ENCODE measurements around the gene ACSF2.

DNA sequence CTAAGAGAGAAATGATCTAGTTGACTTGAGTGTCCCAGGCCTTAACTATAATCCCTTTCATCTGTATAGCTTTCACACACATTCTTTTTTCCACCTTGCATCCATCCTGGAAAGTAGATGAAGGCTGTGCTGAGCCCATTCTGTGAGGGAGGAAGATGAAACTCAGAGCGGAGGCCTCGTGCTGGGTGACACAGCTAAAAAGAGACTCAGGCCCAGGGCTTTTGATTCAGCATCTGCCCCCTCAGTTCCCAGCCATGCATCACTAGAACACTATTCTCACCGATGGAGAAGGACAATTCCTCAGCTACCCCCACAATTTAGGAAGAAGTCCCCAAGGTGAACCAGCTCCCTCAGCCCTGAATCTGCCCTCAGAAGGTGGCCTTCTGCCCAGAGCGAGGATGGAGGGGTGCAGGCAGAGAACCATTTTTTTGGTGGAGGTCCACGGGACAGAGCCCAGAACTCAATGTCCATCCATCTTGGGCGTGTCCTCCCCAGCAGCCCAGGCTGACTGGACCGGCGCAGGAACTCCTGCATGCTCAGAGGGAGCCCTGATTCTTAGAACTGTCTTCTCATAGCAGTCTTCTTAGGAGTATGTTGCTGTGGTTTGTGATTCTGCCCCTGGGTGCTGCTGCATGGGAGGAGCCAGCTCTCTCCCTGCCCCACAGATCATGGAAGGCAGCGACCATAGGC, 76.4 kb downstream of the ACSF2 start:
- TF ChIP-seq ESRRG (CRISPR knock-in tag; IDR thresholded peaks at IDR 0.05) (no peak), PATZ1 (CRISPR knock-in tag; IDR thresholded peaks at IDR 0.05; ENCODE audit: borderline replicate concordance) (no peak), OSR1 (CRISPR knock-in tag; IDR thresholded peaks at IDR 0.05) (no peak), ARNTL (CRISPR knock-in tag; IDR thresholded peaks at IDR 0.05; ENCODE audit: borderline replicate concordance, low read depth) (no peak), ZNF8 (CRISPR knock-in tag; IDR thresholded peaks at IDR 0.05) (no peak), GLIS3 (CRISPR knock-in tag; IDR thresholded peaks at IDR 0.05) (no peak), ZFP30 (CRISPR knock-in tag; IDR thresholded peaks at IDR 0.05) (no peak), ZNF565 (CRISPR knock-in tag; conservative IDR thresholded peaks at IDR 0.05; ENCODE audit: low read depth) (no peak), PPARA (CRISPR knock-in tag; IDR thresholded peaks at IDR 0.05; ENCODE audit: borderline replicate concordance) (no peak)
- TF ChIP-seq, protein P1, sequence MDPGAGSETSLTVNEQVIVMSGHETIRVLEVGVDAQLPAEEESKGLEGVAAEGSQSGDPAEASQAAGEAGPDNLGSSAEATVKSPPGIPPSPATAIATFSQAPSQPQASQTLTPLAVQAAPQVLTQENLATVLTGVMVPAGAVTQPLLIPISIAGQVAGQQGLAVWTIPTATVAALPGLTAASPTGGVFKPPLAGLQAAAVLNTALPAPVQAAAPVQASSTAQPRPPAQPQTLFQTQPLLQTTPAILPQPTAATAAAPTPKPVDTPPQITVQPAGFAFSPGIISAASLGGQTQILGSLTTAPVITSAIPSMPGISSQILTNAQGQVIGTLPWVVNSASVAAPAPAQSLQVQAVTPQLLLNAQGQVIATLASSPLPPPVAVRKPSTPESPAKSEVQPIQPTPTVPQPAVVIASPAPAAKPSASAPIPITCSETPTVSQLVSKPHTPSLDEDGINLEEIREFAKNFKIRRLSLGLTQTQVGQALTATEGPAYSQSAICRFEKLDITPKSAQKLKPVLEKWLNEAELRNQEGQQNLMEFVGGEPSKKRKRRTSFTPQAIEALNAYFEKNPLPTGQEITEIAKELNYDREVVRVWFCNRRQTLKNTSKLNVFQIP (CRISPR knock-in tag; IDR thresholded peaks at IDR 0.05; ENCODE audit: borderline replicate concordance, low read depth): no peak
- TF ChIP-seq, protein P2, sequence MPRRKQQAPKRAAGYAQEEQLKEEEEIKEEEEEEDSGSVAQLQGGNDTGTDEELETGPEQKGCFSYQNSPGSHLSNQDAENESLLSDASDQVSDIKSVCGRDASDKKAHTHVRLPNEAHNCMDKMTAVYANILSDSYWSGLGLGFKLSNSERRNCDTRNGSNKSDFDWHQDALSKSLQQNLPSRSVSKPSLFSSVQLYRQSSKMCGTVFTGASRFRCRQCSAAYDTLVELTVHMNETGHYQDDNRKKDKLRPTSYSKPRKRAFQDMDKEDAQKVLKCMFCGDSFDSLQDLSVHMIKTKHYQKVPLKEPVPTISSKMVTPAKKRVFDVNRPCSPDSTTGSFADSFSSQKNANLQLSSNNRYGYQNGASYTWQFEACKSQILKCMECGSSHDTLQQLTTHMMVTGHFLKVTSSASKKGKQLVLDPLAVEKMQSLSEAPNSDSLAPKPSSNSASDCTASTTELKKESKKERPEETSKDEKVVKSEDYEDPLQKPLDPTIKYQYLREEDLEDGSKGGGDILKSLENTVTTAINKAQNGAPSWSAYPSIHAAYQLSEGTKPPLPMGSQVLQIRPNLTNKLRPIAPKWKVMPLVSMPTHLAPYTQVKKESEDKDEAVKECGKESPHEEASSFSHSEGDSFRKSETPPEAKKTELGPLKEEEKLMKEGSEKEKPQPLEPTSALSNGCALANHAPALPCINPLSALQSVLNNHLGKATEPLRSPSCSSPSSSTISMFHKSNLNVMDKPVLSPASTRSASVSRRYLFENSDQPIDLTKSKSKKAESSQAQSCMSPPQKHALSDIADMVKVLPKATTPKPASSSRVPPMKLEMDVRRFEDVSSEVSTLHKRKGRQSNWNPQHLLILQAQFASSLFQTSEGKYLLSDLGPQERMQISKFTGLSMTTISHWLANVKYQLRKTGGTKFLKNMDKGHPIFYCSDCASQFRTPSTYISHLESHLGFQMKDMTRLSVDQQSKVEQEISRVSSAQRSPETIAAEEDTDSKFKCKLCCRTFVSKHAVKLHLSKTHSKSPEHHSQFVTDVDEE (CRISPR knock-in tag; IDR thresholded peaks at IDR 0.05): no peak
- TF ChIP-seq, protein P3, sequence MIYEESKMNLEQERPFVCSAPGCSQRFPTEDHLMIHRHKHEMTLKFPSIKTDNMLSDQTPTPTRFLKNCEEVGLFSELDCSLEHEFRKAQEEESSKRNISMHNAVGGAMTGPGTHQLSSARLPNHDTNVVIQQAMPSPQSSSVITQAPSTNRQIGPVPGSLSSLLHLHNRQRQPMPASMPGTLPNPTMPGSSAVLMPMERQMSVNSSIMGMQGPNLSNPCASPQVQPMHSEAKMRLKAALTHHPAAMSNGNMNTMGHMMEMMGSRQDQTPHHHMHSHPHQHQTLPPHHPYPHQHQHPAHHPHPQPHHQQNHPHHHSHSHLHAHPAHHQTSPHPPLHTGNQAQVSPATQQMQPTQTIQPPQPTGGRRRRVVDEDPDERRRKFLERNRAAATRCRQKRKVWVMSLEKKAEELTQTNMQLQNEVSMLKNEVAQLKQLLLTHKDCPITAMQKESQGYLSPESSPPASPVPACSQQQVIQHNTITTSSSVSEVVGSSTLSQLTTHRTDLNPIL (CRISPR knock-in tag; IDR thresholded peaks at IDR 0.05; ENCODE audit: low read depth): no peak

Measured in SK-N-SH treated with all-trans-retinoic acid at 6 μM for 48 hours (cell line).